ENCODE measurements around the gene LRIT3.

LRIT3 gene, protein sequence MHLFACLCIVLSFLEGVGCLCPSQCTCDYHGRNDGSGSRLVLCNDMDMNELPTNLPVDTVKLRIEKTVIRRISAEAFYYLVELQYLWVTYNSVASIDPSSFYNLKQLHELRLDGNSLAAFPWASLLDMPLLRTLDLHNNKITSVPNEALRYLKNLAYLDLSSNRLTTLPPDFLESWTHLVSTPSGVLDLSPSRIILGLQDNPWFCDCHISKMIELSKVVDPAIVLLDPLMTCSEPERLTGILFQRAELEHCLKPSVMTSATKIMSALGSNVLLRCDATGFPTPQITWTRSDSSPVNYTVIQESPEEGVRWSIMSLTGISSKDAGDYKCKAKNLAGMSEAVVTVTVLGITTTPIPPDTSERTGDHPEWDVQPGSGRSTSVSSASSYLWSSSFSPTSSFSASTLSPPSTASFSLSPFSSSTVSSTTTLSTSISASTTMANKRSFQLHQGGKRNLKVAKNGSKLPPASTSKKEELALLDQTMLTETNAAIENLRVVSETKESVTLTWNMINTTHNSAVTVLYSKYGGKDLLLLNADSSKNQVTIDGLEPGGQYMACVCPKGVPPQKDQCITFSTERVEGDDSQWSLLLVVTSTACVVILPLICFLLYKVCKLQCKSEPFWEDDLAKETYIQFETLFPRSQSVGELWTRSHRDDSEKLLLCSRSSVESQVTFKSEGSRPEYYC

DNA sequence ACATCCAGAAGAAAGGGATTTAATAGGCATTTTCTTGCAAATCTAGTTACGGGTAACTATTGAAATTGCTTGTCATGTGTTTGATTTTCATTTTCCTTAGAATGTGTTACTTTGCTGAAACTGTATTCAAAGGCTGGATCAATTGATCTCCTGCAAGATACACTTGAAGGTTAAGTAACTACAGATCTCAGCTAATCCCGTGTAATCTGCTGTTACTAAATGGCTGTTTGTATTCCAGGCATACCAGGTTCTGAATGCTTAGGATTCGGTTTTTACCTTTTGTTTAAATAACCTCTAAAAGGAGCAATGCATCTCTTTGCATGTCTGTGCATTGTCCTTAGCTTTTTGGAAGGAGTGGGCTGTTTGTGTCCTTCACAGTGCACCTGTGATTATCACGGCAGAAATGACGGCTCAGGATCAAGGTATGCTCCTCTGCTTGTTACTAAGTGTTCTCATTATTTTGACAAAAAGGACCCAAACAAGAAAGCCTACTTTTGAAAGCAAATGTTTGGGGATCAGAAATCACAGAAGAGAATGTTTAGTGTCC, at the start of gene LRIT3:
Gene LRIT3 (plus strand): TSS at position 212 of the 547 bp plus-strand sequence. CDS start 95 bp downstream, at position 307.
- DNase-seq = no peak

DNA sequence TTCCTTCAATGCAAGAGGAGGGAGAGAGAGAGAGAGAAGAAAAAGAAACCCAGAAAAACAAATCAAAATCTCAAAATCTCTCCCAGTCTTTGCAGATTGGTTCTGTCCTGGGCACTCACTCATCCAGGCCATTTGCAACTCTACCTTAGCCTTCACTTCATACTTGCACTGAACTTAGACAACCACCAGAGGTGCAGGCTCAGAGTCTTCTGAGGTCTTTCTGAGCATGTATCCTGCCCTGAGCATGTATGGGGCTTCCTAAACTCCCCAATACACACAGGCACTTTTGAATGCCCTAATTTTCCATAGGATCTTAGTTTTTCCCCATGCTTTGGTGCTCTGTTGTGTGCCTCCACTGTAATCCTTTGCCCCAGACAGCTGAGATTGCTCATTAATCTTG, 49.0 kb upstream of the LRIT3 start:
- no peak for DNase-seq

DNA sequence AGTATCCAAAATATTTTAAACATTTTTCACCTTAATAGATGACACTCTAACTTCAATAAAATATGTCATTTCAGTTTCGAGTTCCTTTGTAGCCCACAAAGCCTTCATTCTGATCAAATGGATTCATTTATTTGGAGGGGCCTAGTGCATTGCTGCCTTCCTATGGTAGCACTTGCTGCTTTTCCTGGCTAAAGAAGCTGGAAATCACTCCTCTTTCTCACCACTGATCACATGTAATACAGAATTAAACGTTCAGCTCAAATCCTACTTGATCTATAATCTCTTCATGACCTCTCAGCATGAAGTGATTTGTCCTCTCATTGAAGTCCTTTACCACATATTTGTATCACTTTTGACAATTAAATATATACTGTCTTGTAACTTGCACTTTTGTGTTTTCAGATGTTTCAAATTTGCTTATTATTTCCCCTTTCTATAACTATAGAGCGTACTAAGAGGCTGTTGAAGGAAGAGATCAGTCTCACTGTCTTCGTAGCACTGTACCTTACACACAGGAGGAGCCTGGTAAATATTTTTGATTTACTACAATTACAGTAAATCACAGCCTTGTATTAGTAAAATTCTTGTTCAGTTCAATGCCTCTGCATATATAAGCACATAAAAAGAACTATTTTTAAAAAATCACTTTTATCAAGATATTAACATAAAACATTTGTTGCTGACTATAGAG, 46.7 kb upstream of the LRIT3 start:
- DNase-seq = no peak

DNA sequence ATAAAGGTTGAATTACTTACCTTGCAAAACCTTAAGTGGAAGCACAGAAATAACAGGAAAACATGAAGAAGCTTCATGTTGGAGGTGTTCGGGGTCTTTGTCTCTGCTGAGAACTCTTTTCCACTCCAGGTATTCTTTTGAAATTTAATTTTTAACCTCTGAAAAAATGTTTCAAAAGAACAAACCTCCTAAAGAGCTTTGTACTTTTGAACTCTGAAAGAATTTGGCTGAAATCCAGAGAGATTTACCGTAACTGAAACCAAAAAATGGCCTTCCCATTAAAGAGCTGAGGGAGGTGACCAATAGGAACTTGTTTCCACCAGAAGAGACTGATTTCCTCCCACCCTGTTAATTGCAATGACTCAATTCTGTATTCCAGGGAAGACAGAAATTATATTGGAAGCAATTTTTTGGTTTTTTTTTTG, 46.0 kb upstream of the LRIT3 start, which contains the start of gene CFI:
Gene CFI (minus strand): TSS at position 105 of the 425 bp plus-strand sequence. CDS start 28 bp downstream, at position 77.
- DNase-seq = no peak

- DNase-seq = no peak
These were observed 43.9 kb upstream of the LRIT3 start for GRCh38 chr4:109803924-109804571.

DNA sequence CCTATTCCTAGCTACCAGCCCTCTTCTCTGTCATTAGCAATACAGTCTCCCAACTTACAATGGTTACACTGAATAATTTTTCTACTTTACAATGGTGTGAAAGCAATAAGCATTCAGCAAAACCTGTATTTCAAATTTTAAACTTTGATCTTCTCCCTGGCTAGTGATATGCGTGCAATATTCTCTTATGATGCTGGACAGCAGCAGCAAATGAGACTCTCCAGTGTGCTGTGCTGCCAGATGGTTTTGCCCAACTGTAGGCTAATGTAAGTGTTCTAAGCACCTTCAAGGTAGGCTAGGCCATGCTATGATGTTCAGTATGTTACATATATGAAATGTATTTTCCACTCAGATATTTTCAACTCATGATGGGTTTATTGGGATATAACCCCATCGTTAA, 38.3 kb upstream of the LRIT3 start:
- DNase-seq = no peak

- DNase-seq = no peak
These were observed 37.1 kb upstream of the LRIT3 start for GRCh38 chr4:109810552-109811387.

DNA sequence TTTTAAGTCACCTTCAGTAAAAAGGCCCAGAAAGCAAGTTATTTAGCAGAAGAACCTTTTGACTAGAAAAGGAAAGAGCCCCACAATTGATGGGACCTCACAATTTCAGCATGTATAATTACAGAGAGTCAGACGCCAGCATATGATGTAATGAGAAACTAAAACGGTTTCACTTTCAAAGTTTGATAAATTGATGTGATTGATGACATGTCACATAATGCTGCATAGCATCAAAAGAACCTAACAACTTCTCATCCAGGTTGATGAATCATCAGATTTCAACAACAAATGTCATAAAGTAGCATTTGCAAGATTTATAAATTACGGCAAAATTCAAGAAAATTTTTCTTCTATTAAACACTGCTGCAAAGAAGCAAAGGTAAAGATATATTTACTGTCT, 36.2 kb upstream of the LRIT3 start:
- no peak for DNase-seq

- peak; percentile 82 to 83 for DNase-seq
These were observed 32.5 kb upstream of the LRIT3 start, which contains the start of gene GAR1 for GRCh38 chr4:109815151-109816081. Gene GAR1, plus strand, starts transcription at chr4:109815762. Its CDS starts 403 bp downstream, at chr4:109816165.

DNA sequence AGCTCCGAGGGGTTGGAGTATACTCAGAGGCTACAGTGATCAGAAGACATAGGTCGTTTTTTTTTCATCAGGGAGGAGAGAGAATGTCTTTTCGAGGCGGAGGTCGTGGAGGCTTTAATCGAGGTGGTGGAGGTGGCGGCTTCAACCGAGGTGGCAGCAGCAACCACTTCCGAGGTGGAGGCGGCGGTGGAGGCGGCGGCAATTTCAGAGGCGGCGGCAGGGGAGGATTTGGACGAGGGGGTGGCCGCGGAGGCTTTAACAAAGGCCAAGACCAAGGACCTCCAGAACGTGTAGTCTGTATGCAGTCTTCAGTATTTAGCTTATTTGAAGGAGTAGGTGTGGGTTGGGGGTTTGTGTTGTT, 31.8 kb upstream of the LRIT3 start:
- peak; percentile 45 to 52 for DNase-seq

- DNase-seq = no peak
These were observed 31.0 kb upstream of the LRIT3 start for GRCh38 chr4:109816894-109817293.

GRCh38 chr4:109818268-109818667, 29.6 kb upstream of the LRIT3 start:
- no peak for DNase-seq

DNA sequence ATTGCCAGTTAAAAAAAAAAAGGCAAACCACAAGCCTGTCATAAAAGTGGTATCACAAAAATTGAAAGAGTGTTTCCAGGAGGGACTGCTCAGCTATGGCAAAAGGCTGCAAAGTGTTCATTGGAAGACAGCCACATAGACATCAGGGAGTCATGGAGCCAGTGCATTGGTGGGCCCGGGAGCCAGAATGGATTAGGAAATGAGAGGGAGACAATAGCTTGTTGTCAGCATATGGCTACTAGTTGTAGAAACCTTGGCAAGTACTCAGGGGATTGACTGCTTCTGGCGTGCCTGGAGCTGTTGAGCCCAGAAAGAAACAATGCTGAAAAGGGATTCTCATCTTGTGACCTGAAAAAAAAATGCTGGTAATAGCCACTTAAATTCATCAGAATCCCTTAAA, 27.3 kb upstream of the LRIT3 start:
- DNase-seq = no peak

DNA sequence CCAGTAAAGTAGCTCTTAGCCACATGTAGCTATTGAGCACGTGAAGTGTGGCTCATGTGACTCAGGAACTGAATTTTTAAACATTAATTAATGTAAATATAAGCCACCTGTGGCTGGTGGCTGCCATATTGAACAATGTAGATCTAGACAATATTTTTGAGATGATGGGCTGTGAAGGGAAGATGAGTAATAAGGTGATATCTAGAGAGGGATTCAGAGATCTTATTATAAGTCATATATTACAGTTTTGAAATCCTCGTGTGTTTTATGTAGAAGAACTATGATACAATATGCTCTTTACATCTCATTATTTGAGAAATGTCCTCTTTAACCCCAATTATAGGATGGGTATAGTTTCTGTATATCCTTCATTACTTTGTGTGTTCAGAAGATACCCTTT, 26.7 kb upstream of the LRIT3 start:
- no peak for DNase-seq

GRCh38 chr4:109826719-109827118, 21.2 kb upstream of the LRIT3 start:
- no peak for DNase-seq

- DNase-seq = no peak
These were observed 20.2 kb upstream of the LRIT3 start, which contains the start of gene RRH for GRCh38 chr4:109827672-109828071. Gene RRH, plus strand, starts transcription at chr4:109827972. Its CDS starts 56 bp downstream, at chr4:109828028.

DNA sequence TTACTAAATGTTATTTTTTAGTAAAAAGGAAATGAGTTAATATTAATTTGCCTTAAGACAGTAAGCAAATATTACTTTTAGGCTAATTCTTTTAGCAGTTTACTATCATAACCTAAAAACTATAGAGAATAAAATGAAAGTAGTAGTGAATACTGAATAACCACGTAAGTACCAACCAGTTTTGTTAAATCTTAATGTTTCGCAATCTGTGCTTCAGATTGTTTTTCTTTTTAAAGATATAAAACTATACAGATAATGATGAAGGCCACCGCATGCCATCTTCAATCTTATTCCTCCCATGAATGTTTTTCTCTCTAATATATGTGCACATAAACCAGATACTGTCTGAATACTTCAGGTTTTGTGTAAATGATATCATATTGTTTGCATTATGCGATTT, 14.2 kb upstream of the LRIT3 start:
- DNase-seq = no peak

GRCh38 chr4:109836985-109837384, 10.9 kb upstream of the LRIT3 start:
- DNase-seq = no peak

GRCh38 chr4:109846395-109847098, 1.4 kb upstream of the LRIT3 start:
- no peak for DNase-seq

DNA sequence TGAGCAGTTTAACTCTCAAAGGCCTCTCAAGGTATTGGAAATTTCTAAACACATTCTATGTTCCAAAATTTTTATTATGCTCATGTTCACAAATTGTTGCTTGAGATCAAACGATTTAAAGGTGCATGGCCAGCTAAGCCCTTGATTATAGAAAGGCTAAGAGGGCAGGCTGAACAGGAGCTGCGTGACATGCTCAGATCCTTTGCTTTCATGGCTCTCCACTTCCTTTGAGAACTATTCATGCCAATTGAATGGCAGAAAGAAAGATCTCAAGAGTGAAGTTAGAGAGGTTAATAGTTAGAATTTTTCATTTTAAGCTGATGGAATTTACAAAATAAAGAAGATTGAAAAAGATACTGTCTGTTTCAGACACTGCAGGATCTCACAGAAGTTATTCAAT, 594 bp downstream of the LRIT3 start:
- no peak for DNase-seq

Measured in activated CD4-positive, alpha-beta T cell treated with anti-CD3 and anti-CD28 coated beads, Interleukin-2, amount 50 U/mL, for 4 hours (primary cell).